ENCODE data around the gene SMYD3.
A peak's percentile ranks its signal among the peaks of the same experiment; 100 is the strongest.

Gene SMYD3

DNA sequence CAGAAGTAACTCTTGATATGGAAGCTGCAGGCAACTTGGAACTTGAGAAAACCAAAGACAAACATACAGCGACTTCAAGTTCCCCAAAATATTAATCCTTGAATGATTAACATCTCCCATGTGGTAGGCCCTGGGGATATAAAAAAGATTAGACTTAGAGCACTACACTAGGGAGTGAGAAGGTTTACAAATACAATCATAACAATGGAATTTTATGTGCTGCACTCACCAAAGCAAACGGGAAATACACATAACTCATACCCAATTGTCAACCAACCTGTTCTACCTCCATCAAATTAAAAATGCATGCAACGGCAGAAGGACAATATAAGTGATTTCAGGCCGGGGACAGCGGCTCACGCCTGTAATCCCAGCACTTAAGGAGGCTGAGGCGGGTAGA is 3.7 kb downstream of the SMYD3 start:
- TF ChIP-seq, protein P1, sequence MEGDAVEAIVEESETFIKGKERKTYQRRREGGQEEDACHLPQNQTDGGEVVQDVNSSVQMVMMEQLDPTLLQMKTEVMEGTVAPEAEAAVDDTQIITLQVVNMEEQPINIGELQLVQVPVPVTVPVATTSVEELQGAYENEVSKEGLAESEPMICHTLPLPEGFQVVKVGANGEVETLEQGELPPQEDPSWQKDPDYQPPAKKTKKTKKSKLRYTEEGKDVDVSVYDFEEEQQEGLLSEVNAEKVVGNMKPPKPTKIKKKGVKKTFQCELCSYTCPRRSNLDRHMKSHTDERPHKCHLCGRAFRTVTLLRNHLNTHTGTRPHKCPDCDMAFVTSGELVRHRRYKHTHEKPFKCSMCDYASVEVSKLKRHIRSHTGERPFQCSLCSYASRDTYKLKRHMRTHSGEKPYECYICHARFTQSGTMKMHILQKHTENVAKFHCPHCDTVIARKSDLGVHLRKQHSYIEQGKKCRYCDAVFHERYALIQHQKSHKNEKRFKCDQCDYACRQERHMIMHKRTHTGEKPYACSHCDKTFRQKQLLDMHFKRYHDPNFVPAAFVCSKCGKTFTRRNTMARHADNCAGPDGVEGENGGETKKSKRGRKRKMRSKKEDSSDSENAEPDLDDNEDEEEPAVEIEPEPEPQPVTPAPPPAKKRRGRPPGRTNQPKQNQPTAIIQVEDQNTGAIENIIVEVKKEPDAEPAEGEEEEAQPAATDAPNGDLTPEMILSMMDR (IDR thresholded peaks at IDR 0.05; ENCODE audit: insufficient read depth, low read depth, low read length, missing control alignments) = no peak
- DNase-seq (ENCODE audit: low read depth) = no peak
- H3K4me3 ChIP-seq (ENCODE audit: low read depth, low read length) = no peak overlapping the region

- TF ChIP-seq, protein P1 (IDR thresholded peaks at IDR 0.05; ENCODE audit: insufficient read depth, low read depth, low read length, missing control alignments) = peak; percentile 60
- DNase-seq (ENCODE audit: low read depth) = peak; percentile 85
- H3K4me3 ChIP-seq (ENCODE audit: low read depth, low read length) = no peak overlapping the region
Observed at GRCh38 chr1:246497331-246497915, 9.7 kb downstream of the SMYD3 start.

DNA sequence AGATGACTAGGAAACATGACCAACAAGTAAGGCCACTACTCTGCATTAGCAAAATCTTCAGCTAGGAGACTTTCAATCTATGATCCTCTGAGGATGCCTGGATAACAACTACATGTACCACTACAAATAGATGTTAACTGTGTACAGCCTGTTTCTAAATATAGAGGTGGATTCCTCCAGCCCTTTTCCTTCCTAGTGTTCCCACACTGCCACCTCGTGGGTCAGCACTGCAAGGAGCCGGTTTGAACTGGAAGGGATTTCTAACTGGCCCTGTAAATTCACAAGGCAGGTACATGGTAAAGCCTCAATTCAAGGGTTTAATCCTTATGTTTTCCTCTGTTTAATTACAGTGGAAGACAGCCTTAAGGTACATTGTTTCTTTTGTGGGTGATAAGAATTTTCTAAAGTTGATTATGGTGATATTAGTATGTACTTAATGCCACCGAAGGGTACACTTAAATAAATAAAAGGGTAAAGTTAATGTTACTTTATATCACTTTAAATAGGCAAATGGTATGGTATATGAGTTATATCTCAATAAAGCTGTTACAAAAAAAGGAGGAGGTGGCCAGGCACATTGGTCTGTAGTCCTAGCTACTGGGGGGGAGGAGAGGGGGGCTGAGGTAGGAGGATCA is 14.4 kb downstream of the SMYD3 start:
- TF ChIP-seq, protein P1 (IDR thresholded peaks at IDR 0.05; ENCODE audit: insufficient read depth, low read depth, low read length, missing control alignments) = peak; percentile 62
- H3K4me3 ChIP-seq (ENCODE audit: low read depth, low read length) = no peak overlapping the region
- peak; percentile 61 for DNase-seq (ENCODE audit: low read depth)

- no peak overlapping the region for H3K4me3 ChIP-seq (ENCODE audit: low read depth, low read length)
- no peak for DNase-seq (ENCODE audit: low read depth)
- TF ChIP-seq, protein P1 (IDR thresholded peaks at IDR 0.05; ENCODE audit: insufficient read depth, low read depth, low read length, missing control alignments) = no peak
Observed at GRCh38 chr1:246491551-246492053, 15.5 kb downstream of the SMYD3 start.

- DNase-seq (ENCODE audit: low read depth) = no peak
- H3K4me3 ChIP-seq (ENCODE audit: low read depth, low read length) = no peak overlapping the region
- TF ChIP-seq, protein P1 (IDR thresholded peaks at IDR 0.05; ENCODE audit: insufficient read depth, low read depth, low read length, missing control alignments) = no peak
Observed at GRCh38 chr1:246488674-246489073, 18.4 kb downstream of the SMYD3 start.

DNA sequence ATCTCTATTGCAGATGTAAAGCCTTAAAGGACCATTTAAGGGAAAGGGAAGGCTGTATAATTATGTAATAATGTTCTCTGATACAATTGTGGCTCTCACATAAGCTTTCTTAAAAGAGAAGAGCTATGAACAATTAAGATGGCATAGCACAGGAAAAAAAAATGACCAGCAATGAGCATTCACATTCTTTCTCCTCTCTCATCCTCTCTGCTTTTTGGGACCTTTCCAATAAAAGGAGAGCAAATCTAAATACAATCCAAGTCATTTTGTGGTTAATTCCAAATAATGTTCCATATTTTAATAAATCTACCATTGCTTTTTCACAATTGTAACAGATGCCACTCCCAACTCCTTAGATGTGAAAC is 23.5 kb downstream of the SMYD3 start:
- H3K4me3 ChIP-seq (ENCODE audit: low read depth, low read length) = no peak overlapping the region; the same call in 1 of the 2 replicates
- DNase-seq (ENCODE audit: low read depth) = no peak

More for the DNA sequence above, 23.5 kb downstream of the SMYD3 start:
- TF ChIP-seq, protein P1 (IDR thresholded peaks at IDR 0.05; ENCODE audit: insufficient read depth, low read depth, low read length, missing control alignments) = no peak
